Measurements from ENCODE around the gene CLMP.
"Not testable (repeated sequence)": the region's sequence is repeated elsewhere in the genome, so short reads cannot be mapped to it uniquely, and the experiment has no call there.

CLMP gene

GRCh38 chr11:123211149-123211852, 16.3 kb upstream of the CLMP start:
- no peak for DNase-seq
- no peak for TF ChIP-seq POLR2A (IDR thresholded peaks at IDR 0.05; ENCODE audit: low read length)
- no peak for TF ChIP-seq GATA1 (IDR thresholded peaks at IDR 0.05; ENCODE audit: low read depth, low read length)

GRCh38 chr11:123209591-123209990, 14.5 kb upstream of the CLMP start:
- no peak for DNase-seq
- TF ChIP-seq GATA1 (IDR thresholded peaks at IDR 0.05; ENCODE audit: low read depth, low read length) = no peak
- no peak for TF ChIP-seq POLR2A (IDR thresholded peaks at IDR 0.05; ENCODE audit: low read length)

GRCh38 chr11:123206791-123207434, 11.9 kb upstream of the CLMP start:
- DNase-seq = no peak

GRCh38 chr11:123206055-123206454, 11.0 kb upstream of the CLMP start:
- DNase-seq = not testable (repeated sequence)

More at GRCh38 chr11:123206791-123207434, 11.9 kb upstream of the CLMP start:
- TF ChIP-seq GATA1 (IDR thresholded peaks at IDR 0.05; ENCODE audit: low read depth, low read length) (no peak), POLR2A (IDR thresholded peaks at IDR 0.05; ENCODE audit: low read length) (no peak)

GRCh38 chr11:123203934-123204333, 8.9 kb upstream of the CLMP start:
- TF ChIP-seq GATA1 (IDR thresholded peaks at IDR 0.05; ENCODE audit: low read depth, low read length) = no peak
- no peak for TF ChIP-seq POLR2A (IDR thresholded peaks at IDR 0.05; ENCODE audit: low read length)
- no peak for DNase-seq

GRCh38 chr11:123203471-123203870, 8.4 kb upstream of the CLMP start:
- no peak for DNase-seq
- TF ChIP-seq GATA1 (IDR thresholded peaks at IDR 0.05; ENCODE audit: low read depth, low read length) = no peak
- TF ChIP-seq POLR2A (IDR thresholded peaks at IDR 0.05; ENCODE audit: low read length) = no peak

- DNase-seq = no peak
- TF ChIP-seq POLR2A (IDR thresholded peaks at IDR 0.05; ENCODE audit: low read length) (no peak), GATA1 (IDR thresholded peaks at IDR 0.05; ENCODE audit: low read depth, low read length) (no peak)
These were observed 7.4 kb upstream of the CLMP start for GRCh38 chr11:123202155-123203151.

- TF ChIP-seq GATA1 (IDR thresholded peaks at IDR 0.05; ENCODE audit: low read depth, low read length) (no peak), POLR2A (IDR thresholded peaks at IDR 0.05; ENCODE audit: low read length) (no peak)
- no peak for DNase-seq
These were observed 5.2 kb upstream of the CLMP start for GRCh38 chr11:123200264-123200663.

GRCh38 chr11:123197711-123198110, 2.7 kb upstream of the CLMP start:
- TF ChIP-seq GATA1 (IDR thresholded peaks at IDR 0.05; ENCODE audit: low read depth, low read length) = no peak
- TF ChIP-seq POLR2A (IDR thresholded peaks at IDR 0.05; ENCODE audit: low read length) = no peak
- DNase-seq = no peak

- TF ChIP-seq GATA1 (IDR thresholded peaks at IDR 0.05; ENCODE audit: low read depth, low read length) = no peak
- no peak for TF ChIP-seq POLR2A (IDR thresholded peaks at IDR 0.05; ENCODE audit: low read length)
- no peak for DNase-seq
These were observed 1.1 kb upstream of the CLMP start for GRCh38 chr11:123196060-123196714.

- DNase-seq = no peak
- no peak for TF ChIP-seq POLR2A (IDR thresholded peaks at IDR 0.05; ENCODE audit: low read length)
- TF ChIP-seq GATA1 (IDR thresholded peaks at IDR 0.05; ENCODE audit: low read depth, low read length) = no peak
These were observed 486 bp downstream of the CLMP start for GRCh38 chr11:123194337-123195187.

- DNase-seq = no peak
- TF ChIP-seq GATA1 (IDR thresholded peaks at IDR 0.05; ENCODE audit: low read depth, low read length) (no peak), POLR2A (IDR thresholded peaks at IDR 0.05; ENCODE audit: low read length) (no peak)
These were observed 1.3 kb downstream of the CLMP start for GRCh38 chr11:123193742-123194141.

- TF ChIP-seq POLR2A (IDR thresholded peaks at IDR 0.05; ENCODE audit: low read length) = no peak
- no peak for TF ChIP-seq GATA1 (IDR thresholded peaks at IDR 0.05; ENCODE audit: low read depth, low read length)
- DNase-seq = no peak
These were observed 3.1 kb downstream of the CLMP start for GRCh38 chr11:123191939-123192338.
